ENCODE measurements around the gene PPP1R1C. TPM values are rescaled to one million over a fixed set of nuclear protein-coding genes. Genes with fewer than 3 reads are reported as not detected.

Gene PPP1R1C
- total RNA-seq, 1 experiment from 2014 or later: 1.3 TPM

DNA sequence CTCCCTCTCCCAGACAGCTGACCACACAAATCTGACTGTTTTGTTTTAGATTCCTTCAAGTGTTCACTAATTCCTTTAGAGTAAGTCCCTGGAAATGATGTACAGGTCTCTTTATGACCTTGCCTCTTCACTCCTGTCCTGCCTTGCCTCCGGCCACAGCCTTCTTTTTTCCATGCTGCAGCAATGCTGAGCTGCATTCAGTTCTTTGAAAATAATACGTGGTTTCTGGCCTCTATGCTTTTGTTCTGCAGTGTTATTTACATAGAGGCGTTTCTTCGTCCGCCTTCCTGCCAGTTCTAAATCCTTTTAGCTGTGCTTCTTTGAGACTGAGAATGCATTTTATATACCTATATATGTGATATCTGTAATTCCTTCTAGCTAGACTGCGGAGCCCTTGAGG, 87.2 kb downstream of the PPP1R1C start:
- Histone ChIP-seq H3K4me3 (ENCODE audit: insufficient read depth, low read depth, low read length) (no peak overlapping the region), H3K36me3 (replicated peaks; ENCODE audit: control insufficient read depth, insufficient read depth, low read length) (no peaks in the 10 kb centered on the region), H3K27me3 (ENCODE audit: control insufficient read depth, insufficient read depth, low read length) (no peaks in the 10 kb centered on the region)
- no peak for DNase-seq

DNA sequence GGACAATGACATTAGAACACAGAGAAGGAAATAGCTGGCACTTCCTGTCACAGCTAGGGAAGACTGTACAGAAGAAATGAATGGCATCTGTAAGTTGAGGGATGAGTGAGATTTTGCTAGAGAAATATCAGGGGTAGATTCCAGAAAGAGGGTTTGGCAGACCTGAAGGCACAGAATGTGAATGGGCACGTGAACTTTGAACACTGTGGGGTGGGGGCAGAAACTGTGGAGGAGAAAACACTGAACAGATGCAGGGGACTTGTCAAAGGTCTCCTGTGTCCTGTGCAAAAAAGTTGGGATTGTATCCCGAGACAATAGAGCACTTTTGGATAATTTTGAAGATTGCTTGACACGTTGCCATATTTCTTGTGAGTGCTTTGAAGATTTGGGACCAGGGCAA, 88.0 kb downstream of the PPP1R1C start:
- DNase-seq: no peak
- Histone ChIP-seq H3K4me3 (ENCODE audit: insufficient read depth, low read depth, low read length) (no peak overlapping the region), H3K27me3 (ENCODE audit: control insufficient read depth, insufficient read depth, low read length) (no peaks in the 10 kb centered on the region), H3K36me3 (replicated peaks; ENCODE audit: control insufficient read depth, insufficient read depth, low read length) (no peaks in the 10 kb centered on the region)

DNA sequence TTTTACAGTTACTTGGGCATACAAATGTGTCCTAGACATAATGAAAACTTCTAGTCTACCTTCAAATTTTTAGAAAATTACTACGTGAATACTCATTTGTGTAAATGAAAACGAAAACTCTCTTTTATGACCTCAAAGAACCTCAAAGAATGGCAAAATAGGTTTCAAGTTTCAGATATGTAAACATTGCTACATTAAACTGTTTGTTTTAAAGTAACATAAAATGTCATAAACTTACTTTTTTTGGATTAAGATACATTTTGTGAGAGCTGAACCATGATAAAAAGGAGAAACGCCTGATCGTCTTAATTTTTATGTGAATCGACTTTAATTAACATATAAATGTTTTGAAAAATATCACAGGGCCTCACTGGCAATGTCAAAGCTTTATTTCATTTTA, 91.4 kb downstream of the PPP1R1C start:
- no peaks in the 10 kb centered on the region for H3K27me3 ChIP-seq (ENCODE audit: control insufficient read depth, insufficient read depth, low read length)
- H3K4me3 ChIP-seq (ENCODE audit: insufficient read depth, low read depth, low read length): no peak overlapping the region
- H3K36me3 ChIP-seq (replicated peaks; ENCODE audit: control insufficient read depth, insufficient read depth, low read length): no peaks in the 10 kb centered on the region
- no peak for DNase-seq

DNA sequence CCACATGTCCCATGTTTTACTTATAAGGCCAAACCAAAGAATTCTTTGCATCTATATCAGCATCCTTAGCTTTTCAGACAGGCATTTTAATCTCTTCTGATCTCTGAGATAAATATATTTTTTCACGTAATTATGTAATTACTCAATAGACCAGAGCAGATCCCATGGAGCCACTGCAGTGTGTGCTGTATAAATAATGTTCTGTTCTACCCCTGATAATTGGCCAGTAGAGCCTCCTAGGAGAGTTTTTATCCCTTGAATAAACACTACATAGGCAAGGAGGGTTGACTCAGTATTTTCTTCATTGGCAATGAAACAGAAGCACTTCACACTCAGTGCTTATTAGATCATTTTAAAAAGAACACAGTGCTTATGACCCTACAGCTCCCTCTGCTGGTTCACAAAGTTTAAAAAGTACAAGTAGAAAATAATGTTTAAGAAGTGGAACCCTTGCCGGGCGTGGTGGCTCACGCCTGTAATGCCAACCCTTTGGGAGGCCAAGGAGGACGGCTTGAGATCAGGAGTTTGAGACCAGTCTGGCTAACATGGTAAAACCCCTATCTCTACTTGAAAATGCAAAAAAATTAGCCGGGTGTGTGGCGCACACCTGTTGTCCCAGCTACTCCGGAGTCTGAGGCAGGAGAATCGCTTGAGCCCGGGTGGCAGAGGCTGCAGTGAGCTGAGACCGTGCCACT, 91.9 kb downstream of the PPP1R1C start:
- Histone ChIP-seq H3K4me3 (ENCODE audit: insufficient read depth, low read depth, low read length) (no peak overlapping the region), H3K27me3 (ENCODE audit: control insufficient read depth, insufficient read depth, low read length) (no peaks in the 10 kb centered on the region), H3K36me3 (replicated peaks; ENCODE audit: control insufficient read depth, insufficient read depth, low read length) (no peaks in the 10 kb centered on the region)
- DNase-seq: peak; percentile 10

DNA sequence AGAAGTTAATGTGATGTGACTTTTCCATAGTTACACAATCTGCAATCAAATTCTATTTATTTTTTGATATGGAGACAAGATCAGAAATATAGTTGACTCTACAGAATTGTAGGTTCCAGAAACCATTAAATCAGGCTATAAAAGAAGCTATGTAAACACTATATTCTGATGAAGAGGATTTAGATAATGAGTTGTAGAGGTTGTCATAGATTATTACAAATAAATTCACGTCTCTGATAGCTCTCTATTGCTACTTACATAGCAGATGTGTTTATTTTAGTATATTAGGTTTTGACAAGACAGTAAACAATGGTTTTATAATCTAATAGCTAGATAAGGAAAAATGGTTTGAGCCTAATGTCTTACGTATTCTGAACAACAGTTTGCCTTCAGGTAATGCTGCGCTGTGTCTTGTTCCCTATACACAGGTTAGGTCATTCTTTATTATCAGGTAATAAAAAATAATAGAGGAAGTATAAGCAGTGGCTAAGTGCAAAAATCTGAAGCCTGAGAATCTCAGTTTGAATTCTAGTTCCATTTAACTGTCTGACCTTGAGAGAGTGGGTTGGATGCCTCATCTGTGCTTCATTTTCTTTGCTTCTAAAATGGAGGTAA, 93.4 kb downstream of the PPP1R1C start:
- Histone ChIP-seq H3K4me3 (ENCODE audit: insufficient read depth, low read depth, low read length) (no peak overlapping the region), H3K27me3 (ENCODE audit: control insufficient read depth, insufficient read depth, low read length) (no peaks in the 10 kb centered on the region), H3K36me3 (replicated peaks; ENCODE audit: control insufficient read depth, insufficient read depth, low read length) (no peaks in the 10 kb centered on the region)
- DNase-seq: no peak

DNA sequence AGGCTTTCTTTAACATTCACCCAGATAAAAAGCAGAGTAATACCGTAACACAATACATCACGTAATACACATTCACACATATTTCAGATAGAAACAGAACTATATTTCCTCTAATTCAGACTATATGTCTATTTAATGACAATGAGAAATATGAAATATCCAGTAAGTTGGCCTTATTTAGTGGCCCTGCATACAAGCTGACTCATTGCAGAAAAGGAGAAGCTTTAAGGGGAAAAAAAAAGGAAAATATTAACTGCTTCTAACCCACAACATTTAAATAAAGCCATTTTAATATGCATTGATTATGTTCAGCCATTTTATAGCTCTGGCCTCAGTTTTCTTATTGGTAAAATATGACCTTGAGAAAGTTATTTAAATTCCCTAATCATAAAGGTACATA, 94.8 kb downstream of the PPP1R1C start:
- Histone ChIP-seq H3K4me3 (ENCODE audit: insufficient read depth, low read depth, low read length) (no peak overlapping the region), H3K27me3 (ENCODE audit: control insufficient read depth, insufficient read depth, low read length) (no peaks in the 10 kb centered on the region), H3K36me3 (replicated peaks; ENCODE audit: control insufficient read depth, insufficient read depth, low read length) (no peaks in the 10 kb centered on the region)
- no peak for DNase-seq

DNA sequence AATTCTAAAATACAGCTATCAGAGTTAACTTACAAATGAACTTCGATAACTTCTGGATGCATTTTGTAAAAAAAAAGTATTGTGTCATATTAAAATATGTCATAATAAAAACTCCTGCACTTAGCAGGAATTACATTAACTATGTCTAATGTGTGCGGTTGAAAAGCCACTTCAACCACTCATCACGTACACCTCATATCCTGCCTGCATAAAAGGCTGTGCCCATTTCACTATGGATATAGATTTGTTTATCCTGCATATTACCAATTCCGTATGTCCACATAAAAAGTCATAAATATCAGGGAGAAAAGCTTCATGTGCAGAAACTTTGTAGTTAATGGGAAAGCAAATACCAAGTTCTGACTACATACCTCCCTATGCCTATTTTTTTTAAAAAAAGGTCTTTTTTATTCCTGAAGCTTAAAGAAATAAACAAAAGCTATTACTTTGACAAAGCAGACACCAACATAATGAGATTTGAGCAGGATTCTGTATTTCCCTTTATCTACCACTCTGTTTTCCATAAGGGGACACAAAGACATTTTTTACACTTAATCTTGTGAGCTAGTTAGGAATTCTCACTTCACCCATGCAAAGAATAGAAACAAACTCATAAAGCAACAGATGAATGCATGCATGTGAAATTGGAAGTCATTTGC, 96.1 kb downstream of the PPP1R1C start:
- DNase-seq: no peak
- Histone ChIP-seq H3K27me3 (ENCODE audit: control insufficient read depth, insufficient read depth, low read length) (no peaks in the 10 kb centered on the region), H3K36me3 (replicated peaks; ENCODE audit: control insufficient read depth, insufficient read depth, low read length) (no peaks in the 10 kb centered on the region)

DNA sequence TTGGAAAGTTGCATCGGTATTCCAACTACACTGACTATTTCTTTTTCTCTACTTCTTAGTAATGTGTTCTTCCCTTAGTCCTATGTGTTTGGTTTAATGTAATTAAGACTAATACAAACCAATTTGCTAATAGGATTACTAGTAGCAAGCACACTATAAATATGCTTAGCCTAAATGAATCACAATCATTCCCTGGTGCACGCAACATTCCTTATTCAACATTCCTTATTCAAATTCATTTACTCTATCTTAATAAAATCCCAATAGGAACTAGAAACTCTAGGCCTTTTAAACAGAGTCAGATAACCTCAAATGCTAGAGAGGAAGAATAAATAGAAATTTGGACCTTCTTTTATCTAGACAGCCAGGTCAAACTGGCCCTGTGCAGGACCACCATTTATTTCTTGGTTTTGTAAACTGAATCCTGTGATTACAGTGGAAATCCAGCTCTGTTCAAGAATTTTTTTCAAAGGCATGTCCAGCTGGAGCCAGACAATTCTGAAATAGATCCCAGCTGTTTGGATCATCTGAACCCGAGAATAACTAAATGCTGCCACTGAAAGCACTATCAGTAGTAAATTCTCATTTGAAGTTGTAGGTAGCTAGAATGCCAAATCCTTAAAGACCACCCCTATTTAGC, 103.1 kb downstream of the PPP1R1C start:
- DNase-seq: no peak
- Histone ChIP-seq H3K27me3 (ENCODE audit: control insufficient read depth, insufficient read depth, low read length) (no peaks in the 10 kb centered on the region), H3K4me3 (ENCODE audit: insufficient read depth, low read depth, low read length) (no peak overlapping the region), H3K36me3 (replicated peaks; ENCODE audit: control insufficient read depth, insufficient read depth, low read length) (no peaks in the 10 kb centered on the region)

More for the DNA sequence above, 96.1 kb downstream of the PPP1R1C start:
- no peak overlapping the region for H3K4me3 ChIP-seq (ENCODE audit: insufficient read depth, low read depth, low read length)

DNA sequence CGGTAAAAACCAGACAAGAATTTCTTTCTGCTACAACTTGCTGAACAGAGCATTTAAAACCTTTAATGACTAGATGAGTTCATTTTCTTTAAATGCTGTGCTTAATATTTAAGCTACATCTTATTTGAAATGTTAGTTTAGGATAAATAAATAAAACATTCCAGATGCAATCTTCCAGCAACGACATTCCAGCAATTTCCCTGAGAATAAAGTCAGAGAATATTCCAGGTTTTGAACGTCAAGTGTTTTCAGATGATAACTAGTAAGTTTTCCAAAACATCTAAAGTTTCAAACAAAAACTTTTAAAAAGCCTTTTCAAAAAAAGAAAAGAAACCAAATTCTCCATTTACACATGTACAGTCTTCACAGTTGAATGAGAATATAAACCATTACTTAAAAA, 104.8 kb downstream of the PPP1R1C start:
- no peak for DNase-seq
- H3K36me3 ChIP-seq (replicated peaks; ENCODE audit: control insufficient read depth, insufficient read depth, low read length): no peaks in the 10 kb centered on the region
- no peaks in the 10 kb centered on the region for H3K27me3 ChIP-seq (ENCODE audit: control insufficient read depth, insufficient read depth, low read length)
- no peak overlapping the region for H3K4me3 ChIP-seq (ENCODE audit: insufficient read depth, low read depth, low read length)

DNA sequence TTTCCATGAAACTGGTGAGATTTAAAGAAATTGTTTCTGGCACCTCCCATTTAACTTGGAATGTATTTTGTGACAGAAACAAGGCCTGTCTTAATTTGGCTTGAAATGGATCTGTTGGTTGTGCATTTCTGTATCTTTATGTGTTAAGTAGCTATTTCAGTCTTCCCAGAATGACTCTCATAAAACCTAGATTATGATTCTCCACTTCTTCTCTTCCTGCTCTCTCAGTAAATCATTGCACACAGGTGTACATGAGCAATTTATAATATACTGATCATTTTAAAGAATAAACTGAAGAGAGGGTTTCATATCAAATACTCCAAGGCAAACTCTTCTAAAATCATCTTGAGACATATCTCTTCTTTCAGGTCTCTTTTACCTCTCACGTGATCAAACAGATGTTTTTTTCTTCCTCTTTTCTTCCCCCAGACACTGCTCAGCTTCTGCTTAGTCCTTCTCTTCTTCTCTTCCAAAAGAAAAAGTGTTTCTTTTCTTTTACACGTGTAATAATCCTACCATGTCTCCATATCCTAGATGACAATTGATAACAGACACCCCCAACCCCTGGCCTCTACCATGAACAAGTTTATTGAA, 112.0 kb downstream of the PPP1R1C start:
- no peak for DNase-seq
- Histone ChIP-seq H3K4me3 (ENCODE audit: insufficient read depth, low read depth, low read length) (no peak overlapping the region), H3K36me3 (replicated peaks; ENCODE audit: control insufficient read depth, insufficient read depth, low read length) (no peaks in the 10 kb centered on the region), H3K27me3 (ENCODE audit: control insufficient read depth, insufficient read depth, low read length) (no peaks in the 10 kb centered on the region)

DNA sequence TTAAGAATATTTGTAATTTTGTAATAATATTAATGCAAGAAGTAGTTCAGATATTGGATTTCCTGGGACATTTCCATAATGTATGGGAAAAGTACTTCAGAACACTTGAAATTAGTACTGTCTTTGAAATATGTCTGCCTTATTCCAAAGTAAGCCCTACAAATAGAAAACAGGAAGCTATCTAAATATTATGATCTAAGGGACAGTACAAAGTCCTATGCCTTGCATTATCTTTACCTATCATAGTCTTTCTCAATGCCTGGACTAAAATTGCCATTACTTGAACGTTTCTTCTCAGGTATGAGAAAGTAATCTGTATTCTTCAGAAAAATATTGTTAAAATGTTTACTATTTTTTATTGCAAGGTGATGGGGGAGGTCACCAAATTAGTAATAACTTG, 113.0 kb downstream of the PPP1R1C start:
- H3K27me3 ChIP-seq (ENCODE audit: control insufficient read depth, insufficient read depth, low read length): no peaks in the 10 kb centered on the region
- H3K36me3 ChIP-seq (replicated peaks; ENCODE audit: control insufficient read depth, insufficient read depth, low read length): no peaks in the 10 kb centered on the region
- DNase-seq: no peak
- H3K4me3 ChIP-seq (ENCODE audit: insufficient read depth, low read depth, low read length): no peak overlapping the region

DNA sequence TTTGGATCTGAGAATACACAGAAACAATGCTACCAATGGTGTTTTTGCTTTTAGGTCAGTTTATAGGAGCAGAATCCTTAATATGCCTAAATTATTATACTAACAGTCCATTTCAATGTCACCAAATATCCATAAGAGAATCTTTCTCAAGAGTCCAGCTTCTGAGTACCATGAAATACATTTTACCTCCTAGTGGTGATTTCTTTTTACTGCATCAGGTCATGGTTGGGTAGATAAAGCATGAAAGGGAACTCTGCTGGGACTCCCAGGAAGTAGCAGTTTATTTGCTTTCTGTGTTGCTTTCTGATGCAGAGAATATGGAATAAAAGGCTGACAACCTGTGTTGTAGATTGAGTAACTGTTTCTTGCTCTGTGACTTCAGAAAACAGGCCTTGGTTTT, 115.6 kb downstream of the PPP1R1C start:
- DNase-seq: no peak
- Histone ChIP-seq H3K36me3 (replicated peaks; ENCODE audit: control insufficient read depth, insufficient read depth, low read length) (no peaks in the 10 kb centered on the region), H3K27me3 (ENCODE audit: control insufficient read depth, insufficient read depth, low read length) (no peaks in the 10 kb centered on the region), H3K4me3 (ENCODE audit: insufficient read depth, low read depth, low read length) (no peak overlapping the region)

DNA sequence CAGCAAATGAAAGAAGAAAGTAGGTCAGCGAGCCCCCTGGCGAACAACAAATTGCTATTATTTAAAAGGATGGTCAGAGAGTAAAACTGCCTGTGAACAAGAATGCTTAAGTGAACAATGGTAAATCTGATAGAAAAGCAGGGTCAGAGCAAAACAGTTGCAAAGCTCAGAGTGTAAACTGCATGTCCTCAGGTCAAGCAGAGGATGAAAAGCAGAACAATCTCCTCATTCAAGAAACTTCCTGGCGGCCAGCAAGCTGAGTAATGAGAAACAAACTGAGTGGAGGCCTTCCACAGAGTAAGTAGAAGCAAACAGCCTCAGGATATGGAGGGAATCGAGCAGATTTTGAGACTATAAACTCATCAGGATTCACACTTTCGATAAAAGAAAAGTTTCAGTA, 117.9 kb downstream of the PPP1R1C start:
- Histone ChIP-seq H3K27me3 (ENCODE audit: control insufficient read depth, insufficient read depth, low read length) (no peaks in the 10 kb centered on the region), H3K36me3 (replicated peaks; ENCODE audit: control insufficient read depth, insufficient read depth, low read length) (no peaks in the 10 kb centered on the region), H3K4me3 (ENCODE audit: insufficient read depth, low read depth, low read length) (no peak overlapping the region)
- no peak for DNase-seq

DNA sequence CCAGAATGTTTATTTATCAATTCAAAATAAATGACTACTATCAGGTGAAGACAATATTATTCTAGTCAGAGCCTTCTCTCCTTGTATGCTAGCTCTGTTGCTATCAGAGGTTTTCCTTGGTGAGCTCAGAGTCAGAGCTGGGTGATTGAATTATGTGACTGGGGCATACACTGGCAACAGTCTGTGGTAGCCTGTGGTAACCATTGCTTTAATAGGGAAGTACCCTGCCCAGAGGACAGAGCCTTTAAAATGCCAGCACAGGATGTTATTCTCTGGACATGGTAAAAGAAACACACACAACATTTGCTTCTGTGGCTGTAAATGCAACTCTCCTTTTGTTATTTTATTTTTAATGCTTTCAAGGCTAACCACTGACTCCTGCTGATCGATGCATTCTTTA, 124.7 kb downstream of the PPP1R1C start:
- Histone ChIP-seq H3K36me3 (replicated peaks; ENCODE audit: control insufficient read depth, insufficient read depth, low read length) (no peaks in the 10 kb centered on the region), H3K27me3 (ENCODE audit: control insufficient read depth, insufficient read depth, low read length) (no peaks in the 10 kb centered on the region), H3K4me3 (ENCODE audit: insufficient read depth, low read depth, low read length) (no peak overlapping the region)
- DNase-seq: no peak

DNA sequence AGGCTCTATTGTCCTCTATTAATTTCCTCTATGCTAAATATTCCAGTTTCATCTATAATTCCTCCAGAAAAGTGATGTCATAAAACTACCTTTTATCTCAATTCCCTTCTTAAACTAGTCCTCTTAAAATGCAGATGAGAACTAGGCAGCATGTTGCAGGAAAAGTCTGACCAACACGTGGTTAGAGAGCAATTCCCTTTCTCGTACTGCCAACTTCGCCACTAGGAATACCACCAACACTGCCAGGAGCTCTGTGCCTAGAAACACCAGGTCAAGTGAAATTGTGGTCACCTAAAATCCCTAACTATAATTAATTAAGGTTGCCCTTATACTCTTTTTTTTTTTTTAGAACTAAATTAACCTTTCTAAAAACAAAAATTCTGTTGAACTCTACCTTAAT, 127.7 kb downstream of the PPP1R1C start:
- Histone ChIP-seq H3K27me3 (ENCODE audit: control insufficient read depth, insufficient read depth, low read length) (no peaks in the 10 kb centered on the region), H3K36me3 (replicated peaks; ENCODE audit: control insufficient read depth, insufficient read depth, low read length) (no peaks in the 10 kb centered on the region), H3K4me3 (ENCODE audit: insufficient read depth, low read depth, low read length) (no peak overlapping the region)
- no peak for DNase-seq
